Suprapubic skin (tissue), 2 donors: ENCODE measurements around the gene SLC8B1.

Experiments used
- EP300 ChIP-seq: sonication (generic); formaldehyde crosslinking; IDR thresholded peaks from one replicate; pipeline ENCODE4 v1.6.1; 2017; ENCODE audit warnings: antibody characterized with exemption
- POLR2A ChIP-seq, 2 donors: fragments of 450-650 bp; IDR thresholded peaks; one replicate each; pipeline ENCODE4 v1.6.1; 2017; ENCODE audit warnings: antibody characterized with exemption in 2 of 2, mild to moderate bottlenecking in 2 of 2, moderate library complexity in 2 of 2

GRCh38 chr12:113278141-113278540 lies 56.8 kb downstream of the SLC8B1 start:
- no peak for TF ChIP-seq EP300
- no peak for TF ChIP-seq POLR2A (IDR thresholded peaks at IDR 0.05)
